CD4-positive, alpha-beta T cell (primary cell): ENCODE measurements around the gene LGALSL. TPM values are rescaled to one million over a fixed set of nuclear protein-coding genes. Genes with fewer than 3 reads are reported as not detected.

ENCODE experiments used
- ATAC-seq: fragments of 200-7000 bp; cut with Tn5 transposase; one replicate; pipeline ENCODE4 v1.10.0; 2022; ENCODE audit warnings: mild to moderate bottlenecking; ENCODE audit not compliant: poor library complexity
- CTCF ChIA-PET: fragments of 350-600 bp; sonication (Branson Sonifier 250); formaldehyde crosslinking; loops from one replicate; lab custom pipeline; 2021; ENCODE audit warnings: antibody characterized with exemption, inconsistent platforms; lab: Charles Lee
- POLR2A ChIA-PET: fragments of 350-600 bp; sonication (Branson Sonifier 250); formaldehyde crosslinking; loops from one replicate; lab custom pipeline; 2021; ENCODE audit warnings: antibody characterized with exemption, inconsistent platforms; lab: Charles Lee
- DNase-seq, 14 experiments: peaks; one replicate each; pipeline ENCODE4 v3.0.0-alpha.2; 2013 to 2020; ENCODE audit warnings: mixed read lengths in 2 of 14
- H3K27ac ChIP-seq, 2 donors: one replicate each; pipeline versions ENCODE4 v1.5.1 to v1.7.0; 2013; ENCODE audit warnings: low read length in 2 of 2, low read depth in 1 of 2, mild to moderate bottlenecking in 1 of 2
- H3K27me3 ChIP-seq, 2 experiments: 1 replicate in 1 of 2; 2 replicates in 1 of 2; pipeline versions ENCODE4 v1.6.1 to v1.7.0; 2013; ENCODE audit warnings: low read length in 2 of 2, control low read depth in 1 of 2, mild to moderate bottlenecking in 1 of 2, moderate library complexity in 1 of 2; ENCODE audit not compliant: insufficient read depth in 2 of 2, control insufficient read depth in 1 of 2
- H3K36me3 ChIP-seq: one replicate; pipeline ENCODE4 v1.6.1; 2013; ENCODE audit warnings: low read length, control low read depth; ENCODE audit not compliant: insufficient read depth
- H3K4me1 ChIP-seq: one replicate; pipeline ENCODE4 v1.6.1; 2013; ENCODE audit warnings: low read length, control low read depth; ENCODE audit not compliant: insufficient read depth
- H3K4me3 ChIP-seq: one replicate; pipeline ENCODE4 v1.5.1; 2013; ENCODE audit warnings: mild to moderate bottlenecking, low read length, moderate library complexity
- H3K9me3 ChIP-seq, 2 experiments: 1 replicate in 1 of 2; 2 replicates in 1 of 2; pipeline versions ENCODE4 v1.6.1 to v1.7.0; 2013; ENCODE audit warnings: low read length in 2 of 2, mild to moderate bottlenecking in 2 of 2, control low read depth in 1 of 2, moderate library complexity in 1 of 2; ENCODE audit not compliant: control insufficient read depth in 1 of 2, insufficient read depth in 1 of 2
- H3K27ac Mint-ChIP-seq: one replicate; pipeline ENCODE4 v1.8.0; 2020; ENCODE audit warnings: mixed read lengths
- H3K27me3 Mint-ChIP-seq: one replicate; pipeline ENCODE4 v1.8.0; 2021; ENCODE audit warnings: mixed read lengths
- H3K36me3 Mint-ChIP-seq: one replicate; pipeline ENCODE4 v1.8.0; 2021; ENCODE audit warnings: low read depth, mixed read lengths
- H3K4me1 Mint-ChIP-seq: one replicate; pipeline ENCODE4 v1.8.0; 2021; ENCODE audit warnings: low read depth, mixed read lengths
- H3K4me3 Mint-ChIP-seq: one replicate; pipeline ENCODE4 v1.8.0; 2020; ENCODE audit warnings: mild to moderate bottlenecking, mixed read lengths
- H3K9me3 Mint-ChIP-seq: one replicate; pipeline ENCODE4 v1.8.0; 2020; ENCODE audit warnings: mixed read lengths
- CTCF ChIP-seq: fragments of 200-600 bp; IDR thresholded peaks from one replicate; pipeline ENCODE4 v1.8.0; 2022; ENCODE audit warnings: antibody characterized with exemption, mild to moderate bottlenecking
- intact Hi-C, 2 experiments: fragments of 100-400 bp; cut with DNase I in 1 of 2; cut with micrococcal nuclease in 1 of 2; formaldehyde crosslinking; loops; one replicate each; pipeline versions ENCODE4 v1.15.1 to v1.9.0; 2023 to 2025; cut with DNase I, micrococcal nuclease
- total RNA-seq, 174 experiments: library from RNA in 2 of 174; stranded (reverse) in 2 of 174; gene quantifications; one replicate each; pipeline ENCODE4 v1.2.3 and lab custom pipeline; 2021 to 2026

The LGALSL gene
- total RNA-seq, 2 experiments from 2014 or later, result 0.22 to 0.31 TPM

DNA sequence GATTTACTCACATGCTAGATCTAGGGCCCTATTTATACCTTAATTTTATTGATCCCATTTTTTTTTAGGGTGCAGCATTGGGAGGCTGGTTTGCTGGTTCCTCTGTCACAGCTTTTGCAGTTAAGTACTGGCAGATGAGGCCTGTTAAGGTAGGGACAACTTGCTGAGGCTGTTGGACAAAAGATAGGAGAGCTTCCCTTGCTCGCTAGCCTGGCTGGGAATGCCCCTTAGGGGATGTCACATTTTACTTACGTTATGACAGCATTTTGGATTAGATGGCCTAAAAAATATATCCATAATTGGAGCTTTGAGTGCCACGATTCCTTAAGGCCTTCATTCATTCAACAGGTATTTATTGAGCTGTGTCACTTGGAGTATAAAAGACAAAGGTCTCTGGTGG lies 8.2 kb downstream of the LGALSL start:
- Histone ChIP-seq H3K9me3 (no peaks in the 10 kb centered on the region), H3K27me3 (no peaks in the 10 kb centered on the region), H3K27ac (no peak overlapping the region), H3K36me3 (no peaks in the 10 kb centered on the region), H3K4me3 (no peak overlapping the region), H3K4me1 (no peaks in the 10 kb centered on the region)
- Mint-ChIP-seq H3K36me3 (no peaks in the 10 kb centered on the region), H3K4me3 (no peak overlapping the region), H3K27me3 (no peaks in the 10 kb centered on the region), H3K4me1 (no peaks in the 10 kb centered on the region), H3K27ac (no peak overlapping the region), H3K9me3 (no peaks in the 10 kb centered on the region)
- TF ChIP-seq CTCF, result no peak
- ATAC-seq (no peak), DNase-seq (no peak)
- intact Hi-C loops, result no loop called here
- ChIA-PET CTCF (no interaction called here), POLR2A (no interaction called here)

- H3K9me3 ChIP-seq, result no peaks in the 10 kb centered on the region
- H3K9me3 Mint-ChIP-seq, result no peaks in the 10 kb centered on the region
- no peaks in the 10 kb centered on the region for H3K36me3 ChIP-seq
- H3K36me3 Mint-ChIP-seq, result no peaks in the 10 kb centered on the region
- H3K27ac ChIP-seq, result no peak overlapping the region
- ChIA-PET POLR2A (no interaction called here), CTCF (no interaction called here)
- TF ChIP-seq CTCF, result no peak
- no peak overlapping the region for H3K4me3 ChIP-seq
- intact Hi-C loops, result no loop called here
- ATAC-seq, result no peak
- no peaks in the 10 kb centered on the region for H3K4me1 Mint-ChIP-seq
- no peak overlapping the region for H3K4me3 Mint-ChIP-seq
- H3K27me3 Mint-ChIP-seq, result no peaks in the 10 kb centered on the region
- H3K27ac Mint-ChIP-seq, result no peak overlapping the region
- no peak for DNase-seq
- H3K4me1 ChIP-seq, result no peaks in the 10 kb centered on the region
- H3K27me3 ChIP-seq, result no peaks in the 10 kb centered on the region
Measured at GRCh38 chr2:64462940-64463700, 9.2 kb downstream of the LGALSL start.

DNA sequence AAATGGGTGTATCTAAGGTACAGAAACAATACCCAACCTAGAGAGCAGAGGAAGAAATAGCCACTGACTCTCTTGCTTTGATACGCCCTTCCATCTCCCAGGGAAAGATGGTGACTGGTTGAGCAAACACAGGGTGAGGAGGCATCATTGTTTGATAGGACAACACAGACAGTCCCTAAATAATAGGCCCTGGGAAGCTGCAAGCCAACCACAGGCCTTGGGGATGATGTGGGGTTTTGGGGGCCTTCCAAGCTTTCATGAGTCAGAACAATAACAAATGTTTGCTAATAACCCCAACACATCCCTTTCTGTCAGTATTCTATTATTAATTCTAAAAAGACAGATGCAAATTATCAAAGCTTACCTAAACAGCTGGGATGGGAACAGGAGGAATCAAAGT lies 9.8 kb downstream of the LGALSL start:
- no peaks in the 10 kb centered on the region for H3K27me3 ChIP-seq
- no peak overlapping the region for H3K27ac Mint-ChIP-seq
- no peak overlapping the region for H3K4me3 Mint-ChIP-seq
- TF ChIP-seq CTCF, result no peak
- H3K4me1 ChIP-seq, result no peaks in the 10 kb centered on the region
- H3K4me1 Mint-ChIP-seq, result no peaks in the 10 kb centered on the region
- POLR2A ChIA-PET, result no interaction called here
- no peaks in the 10 kb centered on the region for H3K36me3 ChIP-seq
- CTCF ChIA-PET, result no interaction called here
- intact Hi-C loops, result no loop called here
- H3K4me3 ChIP-seq, result no peak overlapping the region
- no peak overlapping the region for H3K27ac ChIP-seq
- H3K36me3 Mint-ChIP-seq, result no peaks in the 10 kb centered on the region
- ATAC-seq (no peak), DNase-seq (no peak)
- H3K9me3 ChIP-seq, result no peaks in the 10 kb centered on the region
- H3K27me3 Mint-ChIP-seq, result no peaks in the 10 kb centered on the region
- no peaks in the 10 kb centered on the region for H3K9me3 Mint-ChIP-seq
